K562 (cell line): ENCODE data around the gene MS4A13.

Experiments
- EP300 ChIP-seq: IDR thresholded peaks from 2 replicates; pipeline ENCODE4 v1.6.1; 2012; ENCODE audit warnings: low read length, improper control_type of control experiment
- POLR2A ChIP-seq: fragments of 450-650 bp; conservative IDR thresholded peaks from 2 replicates; pipeline ENCODE4 v1.6.1; 2016
- ZNF184 ChIP-seq: sonication (generic); formaldehyde crosslinking; IDR thresholded peaks from 2 replicates; pipeline ENCODE4 v1.5.0; 2020; ENCODE audit warnings: missing genetic modification reagents

DNA sequence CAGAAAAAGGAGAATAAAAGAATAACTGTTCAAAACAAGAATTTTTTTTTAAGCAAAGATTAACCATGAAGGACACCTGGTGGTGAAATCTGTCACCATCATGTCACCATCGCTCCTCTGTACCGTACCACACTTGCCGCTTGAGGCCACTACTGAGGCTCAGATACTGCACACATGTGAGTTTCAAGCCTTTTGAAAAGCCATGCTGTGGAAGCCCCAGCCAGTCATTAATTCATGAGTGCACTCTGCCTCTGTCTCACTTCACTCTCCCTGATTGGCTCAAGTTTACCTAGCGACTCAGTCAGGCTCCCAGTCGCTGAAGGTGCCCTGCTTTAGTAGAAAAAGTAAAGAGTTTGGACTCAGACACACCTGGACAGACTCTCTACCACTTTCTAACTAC, 29.2 kb upstream of the MS4A13 start:
- no peak for TF ChIP-seq POLR2A
- no peak for TF ChIP-seq EP300
- no peak for TF ChIP-seq ZNF184 (CRISPR knock-in tag)
